ENCODE measurements around the gene ZNF771. TPM values are rescaled to one million over a fixed set of nuclear protein-coding genes. Genes with fewer than 3 reads are reported as not detected.
A peak's percentile ranks its signal among the peaks of the same experiment; 100 is the strongest.

The ZNF771 gene
- total RNA-seq, 1 experiment from 2014 or later, result 11.0 TPM

GRCh38 chr16:30377050-30377811 lies 30.2 kb upstream of the ZNF771 start:
- ChIA-PET CTCF (no interaction called here), POLR2A (interaction anchor here (0.9 kb wide), 1 partner anchor 18 kb away, joined by 3 read pairs; the partner anchor contains the start of gene ZNF48), RAD21 (ENCODE audit: low non-redundant PET in 1 of 2, low total read pairs in 2 of 2, uncharacterized antibody in 2 of 2, unreplicated experiment in 2 of 2) (interaction anchor here in 1 of 2 experiments (1.0 kb wide), 1 partner anchor 41 kb away, joined by 13 read pairs; no protein-coding TSS in a partner anchor)
- Histone ChIP-seq H2AFZ (ENCODE audit: low read depth, low read length, poor library complexity, severe bottlenecking) (no peak overlapping the region), H3K9ac (ENCODE audit: low read length) (peak overlapping the region; percentile 97), H3K4me1 (ENCODE audit: control insufficient read depth in 1 of 2, insufficient read depth in 2 of 2, low read length in 2 of 2) (peaks cover 14 to 33% of the 10 kb centered on the region in 2 experiments), H3K27me3 (ENCODE audit: insufficient read depth, low read length) (no peaks in the 10 kb centered on the region), H3K9me3 (ENCODE audit: control insufficient read depth in 1 of 2, insufficient read depth in 1 of 2, low read depth in 1 of 2, low read length in 2 of 2) (no peaks in the 10 kb centered on the region), H3K4me2 (ENCODE audit: low read length) (peak overlapping the region; percentile 100), H3K79me2 (ENCODE audit: insufficient read depth, low read length) (no peaks in the 10 kb centered on the region), H3K36me3 (ENCODE audit: control insufficient read depth in 1 of 2, insufficient read depth in 2 of 2, low read length in 2 of 2) (no peaks in the 10 kb centered on the region), H4K20me1 (ENCODE audit: insufficient read depth) (no peaks in the 10 kb centered on the region), H3K9me2 (ENCODE audit: insufficient read depth) (no peaks in the 10 kb centered on the region), H3K27ac (ENCODE audit: low read depth, low read length) (peak overlapping the region; percentile 97), H3K4me3 (replicated peaks in 1 of 2; ENCODE audit: low read depth in 1 of 2, low read length in 2 of 2) (peak overlapping the region; percentile 64 to 95)
- DNase-seq (ENCODE audit: low read depth, low spot score), result no peak
- TSS peak; percentile 84 for BruUV-seq (replicated peaks)
- TF ChIP-seq ELF1 (IDR thresholded peaks at IDR 0.05; ENCODE audit: borderline replicate concordance, low read depth), result no peak
- TF ChIP-seq MAX (IDR thresholded peaks at IDR 0.05), result no peak
- no peak for TF ChIP-seq JUND (IDR thresholded peaks at IDR 0.05)
- TF ChIP-seq, protein P1, sequence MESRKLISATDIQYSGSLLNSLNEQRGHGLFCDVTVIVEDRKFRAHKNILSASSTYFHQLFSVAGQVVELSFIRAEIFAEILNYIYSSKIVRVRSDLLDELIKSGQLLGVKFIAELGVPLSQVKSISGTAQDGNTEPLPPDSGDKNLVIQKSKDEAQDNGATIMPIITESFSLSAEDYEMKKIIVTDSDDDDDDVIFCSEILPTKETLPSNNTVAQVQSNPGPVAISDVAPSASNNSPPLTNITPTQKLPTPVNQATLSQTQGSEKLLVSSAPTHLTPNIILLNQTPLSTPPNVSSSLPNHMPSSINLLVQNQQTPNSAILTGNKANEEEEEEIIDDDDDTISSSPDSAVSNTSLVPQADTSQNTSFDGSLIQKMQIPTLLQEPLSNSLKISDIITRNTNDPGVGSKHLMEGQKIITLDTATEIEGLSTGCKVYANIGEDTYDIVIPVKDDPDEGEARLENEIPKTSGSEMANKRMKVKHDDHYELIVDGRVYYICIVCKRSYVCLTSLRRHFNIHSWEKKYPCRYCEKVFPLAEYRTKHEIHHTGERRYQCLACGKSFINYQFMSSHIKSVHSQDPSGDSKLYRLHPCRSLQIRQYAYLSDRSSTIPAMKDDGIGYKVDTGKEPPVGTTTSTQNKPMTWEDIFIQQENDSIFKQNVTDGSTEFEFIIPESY (IDR thresholded peaks at IDR 0.05; ENCODE audit: extremely low read depth, insufficient replicate concordance, low read length), result no peak
- TF ChIP-seq TCF7L2 (IDR thresholded peaks at IDR 0.05; ENCODE audit: borderline replicate concordance, extremely low read depth, insufficient read depth, insufficient read length), result no peak
- TF ChIP-seq POLR2AphosphoS5 (IDR thresholded peaks at IDR 0.05; ENCODE audit: low read depth, low read length), result no peak
- TF ChIP-seq SIN3A (IDR thresholded peaks at IDR 0.05; ENCODE audit: low read depth), result no peak
- TF ChIP-seq POLR2A (IDR thresholded peaks at IDR 0.05; ENCODE audit: borderline replicate concordance, extremely low read depth, insufficient read depth, insufficient read length), result no peak
- no peak for TF ChIP-seq SRF (IDR thresholded peaks at IDR 0.05; ENCODE audit: low read depth)
- TF ChIP-seq REST (IDR thresholded peaks at IDR 0.05; ENCODE audit: low read depth), result no peak
- no peak for TF ChIP-seq CTCF (IDR thresholded peaks at IDR 0.05 in 2 of 3, conservative IDR thresholded peaks at IDR 0.05 in 1 of 3; ENCODE audit: borderline replicate concordance in 1 of 3, insufficient read depth in 1 of 3, low read depth in 2 of 3, low read length in 2 of 3)
- TF ChIP-seq RAD21 (IDR thresholded peaks at IDR 0.05; ENCODE audit: low read depth), result no peak
- no peak for TF ChIP-seq ZFX (IDR thresholded peaks at IDR 0.05)
- no peak for TF ChIP-seq SP1 (IDR thresholded peaks at IDR 0.05; ENCODE audit: low read depth)
- no peak for TF ChIP-seq EGR1 (IDR thresholded peaks at IDR 0.05; ENCODE audit: low read depth)
- TF ChIP-seq ATF3 (IDR thresholded peaks at IDR 0.05), result no peak
- TF ChIP-seq EZH2 (IDR thresholded peaks at IDR 0.05), result no peak
- TF ChIP-seq YY1 (IDR thresholded peaks at IDR 0.05; ENCODE audit: extremely low read depth, insufficient replicate concordance, low read depth, low read length), result no peak
- no peak for TF ChIP-seq CEBPB (IDR thresholded peaks at IDR 0.05; ENCODE audit: low read depth)
- intact Hi-C loops (cut with micrococcal nuclease), result no loop called here
- no peak for ATAC-seq
